Urothelium cell line (cell line): ENCODE measurements around the gene IQGAP3.

Source experiments
- DNase-seq: peaks from one replicate; pipeline ENCODE4 v3.0.0; 2011; ENCODE audit warnings: low spot score, mixed read lengths
- FAIRE-seq: peaks from 2 replicates; lab custom pipeline; 2011; peaks lifted over from hg19 to GRCh38; lab: Jason Lieb, UNC

IQGAP3 gene

DNA sequence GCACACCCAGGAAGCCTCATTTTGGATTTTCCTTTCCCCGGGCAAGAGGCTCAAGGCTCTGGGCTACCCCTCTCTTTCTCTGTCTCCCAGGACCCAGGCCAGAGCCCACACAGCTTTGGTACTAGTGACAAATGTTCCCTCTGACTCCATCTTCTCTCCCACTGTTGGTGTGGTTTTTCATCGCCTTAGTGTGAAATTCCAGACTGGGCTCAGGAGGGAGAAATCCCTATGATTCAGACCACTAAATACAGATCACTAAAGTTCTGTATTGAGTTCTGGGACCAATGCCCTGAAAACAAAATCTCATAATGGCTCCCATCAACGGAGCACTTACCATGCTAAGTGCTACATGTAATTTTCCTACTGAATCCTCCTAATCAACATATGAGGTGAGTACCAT is 26.1 kb downstream of the IQGAP3 start:
- FAIRE-seq (no peak), DNase-seq (no peak)

DNA sequence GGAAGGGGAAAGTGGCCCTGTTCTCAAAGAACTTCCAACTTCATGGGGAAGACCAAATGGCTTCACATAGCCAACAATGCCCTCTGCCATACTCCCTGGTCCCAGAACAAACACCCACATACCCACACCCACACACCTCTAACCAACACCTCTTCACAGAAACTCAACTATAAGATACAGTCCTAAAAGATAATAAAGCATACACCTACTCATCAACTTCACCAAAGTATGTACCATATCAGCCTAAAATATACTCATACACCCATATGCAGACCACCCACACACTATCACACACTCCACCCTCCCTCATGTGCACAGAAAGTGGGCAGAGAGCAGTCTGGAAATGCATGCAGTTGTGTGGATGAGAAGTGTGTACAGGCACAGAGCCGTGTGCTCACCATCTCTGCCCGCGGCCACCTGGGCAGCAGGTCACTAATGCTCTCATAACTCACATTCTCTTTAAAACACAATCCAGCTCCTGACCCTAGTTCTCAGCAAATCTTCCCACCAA is 27.7 kb downstream of the IQGAP3 start:
- DNase-seq (no peak), FAIRE-seq (no peak)

DNA sequence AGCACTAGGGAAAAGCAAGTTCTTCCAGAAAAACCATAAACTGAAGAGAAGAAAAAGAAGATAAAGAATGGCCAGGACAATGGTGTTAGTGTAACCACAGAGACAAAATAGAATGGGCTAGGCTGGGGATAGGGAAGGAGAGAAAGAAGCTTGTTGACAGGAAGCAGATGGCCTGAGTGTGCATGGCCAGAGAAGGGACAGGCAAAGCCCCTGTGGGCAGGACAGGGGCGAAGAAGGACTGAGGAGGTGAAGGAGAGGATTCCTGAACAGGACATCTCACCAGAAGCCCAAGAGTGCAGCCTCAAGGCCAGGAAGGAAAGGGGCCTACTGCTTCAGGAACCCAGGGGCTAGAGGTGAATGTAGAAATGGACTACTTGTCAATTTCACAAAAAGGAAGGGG is 29.3 kb downstream of the IQGAP3 start:
- FAIRE-seq (no peak), DNase-seq (no peak)

DNA sequence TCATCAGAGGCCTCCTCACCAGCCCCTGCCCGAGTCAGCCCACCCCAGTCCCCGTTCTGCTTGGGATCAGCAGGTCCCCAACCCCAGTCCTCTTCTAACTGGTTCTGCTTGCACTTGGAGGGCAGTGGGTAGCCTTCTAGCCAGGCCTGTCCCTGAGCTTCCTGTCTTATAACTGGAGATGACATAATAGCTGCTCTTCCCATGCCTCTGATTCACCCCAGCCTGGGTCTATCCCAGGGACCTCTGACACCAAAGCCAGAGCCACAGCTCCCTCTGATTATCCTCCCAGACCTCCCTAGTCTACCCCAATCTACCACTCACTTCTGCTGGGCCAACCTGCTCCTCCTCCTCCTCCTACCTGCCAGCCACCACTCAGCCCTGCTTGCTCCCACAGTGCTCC is 31.4 kb downstream of the IQGAP3 start:
- no peak for DNase-seq
- FAIRE-seq: no peak

DNA sequence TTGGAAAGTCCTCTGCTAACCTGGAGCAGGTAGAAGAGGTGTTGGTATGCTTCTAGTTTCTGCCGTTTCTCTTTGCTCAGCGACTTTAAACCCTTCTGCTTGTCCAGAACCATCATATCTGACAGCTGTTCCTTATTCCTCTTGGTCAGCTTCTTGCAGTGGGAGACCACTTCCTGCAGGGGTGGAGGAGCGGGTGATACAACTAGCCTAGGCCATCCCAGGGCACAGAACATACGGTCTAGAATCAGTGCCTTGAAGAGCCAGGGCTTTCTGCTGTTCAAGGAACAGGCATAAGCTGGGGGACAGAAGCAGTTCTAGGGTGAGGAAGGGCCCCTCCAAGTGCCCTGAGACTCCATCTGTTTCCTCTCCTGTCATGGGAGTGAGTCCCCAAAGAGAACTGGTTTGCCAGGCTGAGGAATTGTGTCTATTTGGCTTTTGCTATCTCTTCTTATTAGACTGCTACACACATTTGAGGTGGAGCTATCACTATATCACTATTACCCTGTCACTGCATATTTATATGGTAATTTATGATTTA is 32.5 kb downstream of the IQGAP3 start:
- FAIRE-seq: no peak
- DNase-seq: no peak

DNA sequence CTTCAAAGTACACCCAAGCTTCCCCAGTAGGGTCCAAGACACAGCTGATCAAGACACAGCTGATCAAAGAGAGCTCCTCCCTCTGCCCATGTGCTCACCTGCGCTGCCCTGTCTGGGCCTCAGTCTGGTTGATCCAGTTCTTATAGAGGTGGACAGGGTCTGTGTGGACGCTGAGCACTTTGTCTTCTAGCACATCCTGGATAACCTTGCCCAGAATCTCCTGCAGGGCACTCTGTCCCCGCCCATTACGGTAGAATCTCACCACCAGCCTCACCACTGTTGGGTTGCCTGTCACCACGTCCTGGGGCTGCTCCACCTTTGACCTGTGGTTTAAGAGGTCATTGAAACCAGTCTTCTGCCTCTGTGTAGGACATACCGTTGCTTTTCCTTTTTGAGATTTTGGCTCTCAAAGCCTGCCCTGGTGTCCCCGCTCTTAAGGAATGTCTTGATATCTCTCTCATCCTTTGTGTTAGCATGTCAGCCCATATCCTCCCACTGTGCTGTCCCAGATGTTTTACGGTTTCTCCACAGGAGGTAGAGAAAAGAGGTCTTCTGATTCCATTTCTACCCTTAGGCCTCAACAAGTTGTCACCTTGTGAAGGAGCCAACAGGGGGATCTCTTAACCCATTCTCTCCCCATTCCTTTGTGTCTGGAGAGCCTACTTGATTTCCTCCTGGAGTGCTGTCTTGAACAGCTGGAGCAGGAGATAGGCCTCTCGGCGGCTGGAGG is 33.5 kb downstream of the IQGAP3 start:
- DNase-seq (no peak), FAIRE-seq (no peak)

DNA sequence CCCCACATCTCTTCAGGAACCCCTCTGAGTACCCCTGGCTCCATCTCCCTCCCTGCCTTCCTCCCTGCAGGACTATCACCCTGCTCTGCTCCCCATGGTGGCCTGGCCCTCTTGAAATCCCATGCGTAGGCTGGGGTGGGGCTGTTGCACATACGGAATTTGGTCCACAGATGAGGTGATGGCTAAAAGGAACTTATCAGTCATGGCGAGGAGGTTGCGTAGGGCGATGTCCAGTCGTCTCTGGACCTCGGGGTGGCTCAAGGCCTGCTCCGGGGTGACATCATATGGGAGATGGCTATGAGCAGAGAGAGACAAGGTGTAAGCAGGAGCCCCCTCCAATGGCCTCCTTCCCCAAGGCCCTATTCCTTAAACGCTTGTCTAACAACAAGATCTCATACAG is 35.3 kb downstream of the IQGAP3 start:
- FAIRE-seq (no peak), DNase-seq (no peak)

DNA sequence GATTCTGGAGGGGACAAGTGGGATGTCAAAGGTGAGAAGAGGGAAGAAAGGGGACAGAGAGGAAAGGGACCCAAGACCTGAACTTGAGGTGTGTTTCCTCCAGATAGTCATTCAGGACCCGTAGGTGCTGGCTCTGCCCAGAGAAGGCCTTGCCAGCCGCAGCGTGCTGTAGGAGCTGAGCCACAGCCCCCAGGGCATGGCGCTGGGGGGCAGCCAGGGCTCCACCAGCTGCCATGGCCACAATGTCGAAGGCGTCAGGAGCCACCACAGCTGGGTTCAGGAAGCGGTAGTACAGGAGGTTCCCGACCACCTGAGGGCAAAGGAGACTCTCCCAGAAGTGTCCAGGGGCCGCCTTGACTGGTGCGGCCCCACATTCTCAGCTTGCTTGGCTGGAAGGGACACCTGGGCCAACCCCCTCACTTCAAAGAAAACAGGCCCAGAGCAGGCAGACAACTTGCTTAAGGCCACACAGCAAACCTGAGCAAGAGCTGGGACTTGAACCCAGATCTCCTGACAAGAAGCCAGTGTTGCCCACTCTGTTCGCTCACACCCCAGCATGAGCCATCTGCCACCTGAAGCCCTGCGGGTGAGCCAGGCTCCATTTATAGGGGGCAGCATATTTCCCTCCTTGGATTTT is 37.8 kb downstream of the IQGAP3 start:
- DNase-seq (no peak), FAIRE-seq (no peak)

DNA sequence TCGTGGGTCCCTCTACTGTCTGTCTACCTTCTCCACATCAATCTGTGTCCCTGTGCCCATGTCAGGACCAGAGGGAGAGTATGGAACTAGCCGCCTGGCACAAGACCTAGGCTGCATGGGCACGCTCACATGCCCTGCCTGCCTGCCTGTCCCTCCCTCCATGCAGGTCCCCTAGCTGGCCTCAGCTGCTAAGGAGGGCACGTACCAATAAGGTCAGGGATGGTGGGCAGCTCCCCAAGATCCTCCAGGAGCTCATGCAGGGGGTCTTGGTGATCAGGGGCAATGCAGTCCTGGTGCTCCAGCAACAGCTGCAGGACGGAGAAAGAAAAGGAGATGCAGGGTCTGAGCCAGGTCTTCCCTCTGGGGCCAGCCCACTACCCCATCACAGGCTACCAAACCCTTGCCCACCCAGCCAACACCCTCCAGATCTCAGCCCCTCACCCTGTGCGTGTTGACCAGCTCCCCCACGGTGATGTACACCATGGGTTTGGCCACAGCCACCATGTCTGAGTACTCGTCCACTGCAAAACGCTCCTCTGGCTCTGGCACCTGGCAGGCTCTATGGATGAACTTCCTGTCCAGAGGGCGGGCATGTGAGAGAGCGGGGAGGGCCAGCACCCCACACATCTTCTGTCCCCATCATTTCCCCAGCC is 38.7 kb downstream of the IQGAP3 start:
- no peak for FAIRE-seq

DNA sequence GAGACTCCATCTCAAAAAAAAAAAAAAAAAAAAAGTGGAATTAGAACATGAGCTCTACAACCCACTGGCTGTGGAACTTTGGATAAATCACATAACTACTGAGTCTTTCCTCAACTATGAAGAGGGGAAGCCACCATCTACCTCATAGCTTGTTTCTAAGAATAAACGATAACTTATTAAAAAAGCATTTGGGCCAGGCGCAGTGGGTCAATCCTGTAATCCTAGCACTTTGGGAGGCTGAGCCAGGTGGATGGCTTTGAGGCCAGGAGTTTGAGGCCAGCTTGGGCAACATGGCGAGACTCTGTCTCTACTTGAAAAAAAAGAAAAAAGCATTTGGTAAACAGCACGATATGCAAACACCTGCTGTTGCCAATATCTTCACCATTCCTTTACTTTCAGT is 40.0 kb downstream of the IQGAP3 start:
- FAIRE-seq (no peak), DNase-seq (no peak)

More for the DNA sequence above, 38.7 kb downstream of the IQGAP3 start:
- no peak for DNase-seq

DNA sequence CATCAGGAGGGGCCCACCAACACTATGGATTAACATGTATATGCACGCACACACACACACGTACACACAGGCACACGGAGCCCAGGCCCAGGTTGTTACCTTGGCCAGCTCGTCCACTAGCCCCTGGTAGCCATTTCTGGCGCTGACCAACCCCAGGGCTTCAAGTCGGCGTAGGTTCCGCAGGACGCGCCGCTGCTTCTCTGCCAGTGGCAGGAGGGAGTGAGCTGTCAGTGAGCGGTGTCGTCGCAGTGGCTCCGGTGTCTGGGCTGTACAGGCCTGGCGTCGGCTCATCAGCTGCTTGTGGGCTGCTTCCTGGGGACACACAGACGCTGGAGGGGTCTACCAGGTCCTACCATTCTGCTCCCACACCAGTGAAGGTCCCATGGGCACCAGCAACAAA is 42.4 kb downstream of the IQGAP3 start:
- FAIRE-seq (no peak), DNase-seq (no peak)

DNA sequence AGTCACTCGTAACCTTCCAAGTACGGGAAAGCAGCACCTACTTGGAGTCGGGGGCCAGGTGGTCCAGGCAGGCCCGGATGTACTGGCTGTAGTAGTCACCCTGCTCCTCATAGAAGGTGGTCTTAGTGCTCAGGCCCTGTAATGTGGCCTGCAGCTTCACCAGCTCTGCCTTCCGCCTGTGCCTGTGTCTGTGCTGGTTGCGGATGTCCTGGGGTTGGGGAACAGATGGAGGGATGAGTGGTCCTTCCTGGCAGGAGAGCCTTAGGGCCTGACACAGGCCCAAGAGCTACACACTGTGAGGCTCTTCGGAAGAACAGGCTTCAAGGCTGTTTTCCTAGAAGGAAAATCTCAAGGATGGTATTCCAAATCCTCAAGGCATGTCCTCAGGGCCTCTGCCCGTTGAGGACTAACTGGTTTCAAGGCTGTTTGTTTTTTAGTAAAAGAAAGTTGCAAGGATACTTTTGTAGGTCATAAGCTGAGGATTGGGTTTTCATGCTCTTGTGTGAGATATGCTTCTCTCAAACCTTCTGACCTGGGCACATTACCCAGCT is 43.4 kb downstream of the IQGAP3 start:
- no peak for FAIRE-seq

DNA sequence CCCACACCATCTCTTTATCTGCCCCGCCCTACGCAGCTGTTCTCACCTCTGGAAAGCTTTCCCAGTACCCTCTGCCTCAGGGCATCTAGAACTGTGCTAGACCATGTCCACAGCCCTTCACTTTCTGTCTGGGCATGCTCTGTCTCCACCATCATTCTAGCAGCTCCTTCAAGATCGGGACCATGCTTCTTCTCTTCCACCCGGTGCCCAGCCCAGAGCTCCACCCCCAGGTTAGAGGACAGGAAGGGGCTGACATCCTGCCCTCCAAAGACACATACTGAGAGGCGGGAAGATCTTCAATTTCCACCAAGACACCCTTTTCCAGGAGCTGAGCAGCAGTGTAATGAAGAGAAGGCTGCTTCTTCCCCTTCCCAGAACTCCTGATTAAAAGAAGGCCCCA is 44.1 kb downstream of the IQGAP3 start:
- no peak for FAIRE-seq
- no peak for DNase-seq

More for the DNA sequence above, 43.4 kb downstream of the IQGAP3 start:
- no peak for DNase-seq

DNA sequence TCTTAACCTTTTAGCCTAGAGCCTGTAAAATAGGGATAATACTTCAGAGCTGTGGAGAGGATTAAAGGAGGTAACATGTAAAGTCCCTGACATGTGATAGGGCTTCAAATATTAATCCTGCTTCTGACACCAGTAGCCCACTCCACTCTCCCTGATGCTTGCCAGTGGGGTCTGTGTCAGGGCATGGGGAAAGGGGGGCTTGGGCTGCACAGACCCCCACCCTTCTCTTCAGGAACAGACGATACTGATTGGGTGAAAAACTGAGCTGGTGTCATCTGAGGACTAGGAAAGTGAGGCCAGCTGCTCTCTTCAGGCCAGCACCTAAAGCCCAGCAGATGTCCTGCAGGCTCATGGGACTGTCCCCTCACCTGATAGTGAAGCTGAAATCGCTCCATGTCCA is 44.8 kb downstream of the IQGAP3 start:
- no peak for FAIRE-seq
- DNase-seq: no peak

DNA sequence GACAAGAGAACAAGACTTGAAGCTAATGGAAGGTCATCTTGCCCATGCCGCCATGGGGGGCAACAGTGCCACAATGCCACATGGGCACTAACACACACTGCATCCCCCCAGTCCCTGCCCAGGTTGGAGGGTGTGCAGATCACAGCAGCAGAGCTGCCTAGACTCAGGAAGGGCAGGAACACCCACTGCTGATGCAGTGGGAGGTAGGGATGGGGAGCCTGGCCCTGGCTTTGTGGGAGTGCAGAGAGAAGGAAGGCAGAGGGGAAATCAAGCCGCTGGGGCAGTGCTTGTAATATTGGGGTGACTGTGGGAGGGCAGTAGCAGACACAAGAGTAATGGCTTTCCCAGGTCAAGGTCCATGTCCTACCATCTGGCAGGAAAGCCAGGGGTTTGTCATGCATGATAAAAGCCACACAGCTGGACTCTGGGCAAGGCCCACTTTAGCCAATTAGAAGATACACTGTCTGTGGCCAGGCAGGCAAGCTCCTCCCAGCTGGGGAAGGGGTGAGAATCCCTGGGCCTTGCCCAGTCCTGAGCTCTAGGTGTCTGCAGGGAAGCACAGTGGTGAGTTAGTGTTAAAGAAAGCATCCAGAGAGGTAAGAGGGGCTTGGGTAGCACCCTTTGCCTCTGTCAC is 46.4 kb downstream of the IQGAP3 start:
- DNase-seq (no peak), FAIRE-seq (no peak)

DNA sequence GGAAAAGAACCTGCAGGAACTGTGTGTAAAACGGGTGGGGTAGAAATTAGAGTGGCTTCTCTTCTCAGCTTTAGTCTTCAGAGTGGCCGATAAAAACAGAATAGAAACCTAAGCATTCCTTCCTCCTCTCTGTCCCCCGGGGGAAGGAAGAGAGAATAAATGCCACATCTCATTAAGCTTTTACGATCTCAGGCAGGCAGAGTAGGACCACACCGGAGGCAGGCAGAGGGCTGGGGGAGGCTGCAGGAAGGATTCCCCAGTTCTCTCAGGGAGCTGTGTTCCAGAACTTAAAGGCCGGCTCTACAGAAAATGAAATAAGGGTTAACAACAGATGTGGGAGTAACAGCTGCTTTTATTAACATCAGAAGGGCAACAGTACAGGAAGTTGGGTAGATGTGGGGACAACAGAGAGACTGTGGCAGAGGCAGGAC is 47.3 kb downstream of the IQGAP3 start:
- DNase-seq (no peak), FAIRE-seq (no peak)

DNA sequence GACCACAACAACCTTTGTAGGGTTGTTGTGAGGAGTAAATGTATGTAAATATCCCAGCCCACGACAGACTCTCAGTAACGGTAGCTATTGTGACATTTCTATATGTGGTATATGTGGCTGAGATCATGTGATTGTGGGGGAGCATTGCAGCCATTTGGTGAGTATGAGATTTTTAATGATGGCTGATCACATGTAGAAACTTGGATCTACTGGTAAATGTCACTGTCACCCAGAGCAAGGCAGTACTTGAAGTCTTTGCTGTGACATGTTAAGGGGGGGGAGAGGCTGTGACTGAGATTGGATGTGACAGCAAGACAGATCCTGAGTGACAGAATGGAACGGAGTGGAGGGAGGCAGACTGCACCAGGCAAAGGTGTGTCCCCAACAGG is 47.9 kb downstream of the IQGAP3 start:
- no peak for DNase-seq
- no peak for FAIRE-seq

DNA sequence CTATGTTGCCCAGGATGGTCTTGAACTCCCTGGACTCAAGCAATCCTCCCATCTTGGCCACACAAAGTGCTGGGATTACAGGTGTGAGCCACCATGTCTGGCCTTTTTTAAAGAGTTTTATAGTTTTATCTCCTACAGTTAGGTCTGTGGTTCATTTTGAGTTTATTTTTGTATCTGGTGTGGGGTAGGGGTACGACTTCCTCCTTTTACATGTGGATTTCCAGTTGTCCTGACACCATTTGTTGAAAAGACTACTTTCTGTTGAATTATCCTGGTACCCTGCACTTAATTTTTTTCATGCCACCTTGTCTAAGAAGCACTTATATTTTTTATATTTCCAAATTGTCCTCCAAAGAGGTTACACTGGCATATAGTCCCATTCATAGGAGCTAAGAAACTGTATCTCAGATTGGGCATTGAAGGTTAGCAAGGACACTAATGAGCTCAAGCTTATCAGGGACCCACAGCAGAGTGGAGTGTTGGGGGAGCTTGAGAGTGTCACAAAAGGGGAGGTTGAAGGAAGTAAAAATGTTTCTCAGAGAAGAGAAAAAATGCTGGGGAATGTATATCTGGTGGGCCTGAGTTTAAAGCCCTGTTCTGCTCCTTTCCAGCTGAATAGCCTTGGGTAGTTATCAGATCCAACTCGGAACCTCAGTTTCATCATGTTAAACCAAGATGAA is 48.4 kb downstream of the IQGAP3 start:
- FAIRE-seq: no peak
- DNase-seq: no peak

DNA sequence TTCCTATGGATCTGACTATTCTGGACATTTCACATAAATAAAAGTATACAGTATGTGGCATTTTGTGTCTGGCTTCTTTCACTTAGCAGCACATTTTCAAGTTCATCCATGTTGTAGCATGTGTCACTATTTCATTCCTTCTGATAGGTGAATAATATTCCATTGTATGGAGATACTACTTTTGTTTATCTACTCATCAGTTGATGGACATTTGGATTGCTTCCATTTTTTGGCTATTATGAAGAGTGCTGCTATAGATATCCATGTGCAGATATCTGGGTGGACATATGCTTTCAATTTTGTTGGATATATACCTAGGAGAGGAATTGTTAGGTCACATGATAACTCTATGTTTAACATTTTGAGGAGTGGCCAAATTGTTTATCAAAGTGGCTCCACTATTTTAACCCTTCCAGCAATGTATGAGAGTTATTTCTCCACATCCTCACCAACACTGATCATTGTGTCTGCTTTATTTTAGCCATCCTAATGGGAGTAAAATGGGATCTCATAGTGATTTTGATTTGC is 49.9 kb downstream of the IQGAP3 start:
- DNase-seq: no peak
- no peak for FAIRE-seq

DNA sequence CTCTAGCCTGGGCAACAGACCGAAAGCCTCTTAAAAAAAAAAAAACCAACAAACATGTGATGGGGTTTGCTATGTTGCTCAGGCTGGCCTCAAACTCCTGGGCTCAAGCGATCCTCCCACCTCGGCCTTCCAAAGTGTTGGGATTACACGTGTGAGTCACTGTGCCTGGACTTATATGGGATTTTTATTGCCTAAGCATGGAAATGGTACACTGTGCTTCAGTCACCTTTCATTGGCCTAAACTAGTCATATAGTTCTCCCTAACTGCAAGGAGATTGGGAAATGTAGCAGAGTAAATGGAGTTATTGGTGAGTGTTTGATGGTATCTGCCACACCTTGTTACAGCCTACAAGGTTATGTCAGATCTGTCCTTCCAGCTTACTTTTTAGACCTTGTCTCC is 54.6 kb downstream of the IQGAP3 start:
- FAIRE-seq: no peak
- DNase-seq: no peak
